ENCODE results near the gene SIN3B. TPM values are rescaled to one million over a fixed set of nuclear protein-coding genes. Genes with fewer than 3 reads are reported as not detected.

Gene SIN3B
- total and polyA plus RNA-seq, 9 of the 15 experiments (the other 6 are each of a cell fraction or from before 2014, with no cell fraction given): 0.51 to 34.2 (median 14.3) TPM

GRCh38 chr19:16895467-16896145, 66.4 kb downstream of the SIN3B start (continued):
- TF ChIP-seq EGR1 (conservative IDR thresholded peaks at IDR 0.05) (peak; percentile 95), TCF7 (IDR thresholded peaks at IDR 0.05; ENCODE audit: borderline replicate concordance) (0 out of 2 replicates have a peak, but pooled peaks have one; percentile 8), POLR2AphosphoS2 (IDR thresholded peaks at IDR 0.05; ENCODE audit: low read length) (peak; percentile 74; the same call in 1 of the 2 replicates), ZNF740 (CRISPR knock-in tag; IDR thresholded peaks at IDR 0.05) (0 out of 2 replicates have a peak, but pooled peaks have one; percentile 10), ZNF740 (tag; IDR thresholded peaks at IDR 0.05) (no peak), ETV6 (IDR thresholded peaks at IDR 0.05; ENCODE audit: borderline replicate concordance in 1 of 2, low read depth in 2 of 2, low read length in 1 of 2) (no peak), ETV6 (CRISPR knock-in tag; IDR thresholded peaks at IDR 0.05; ENCODE audit: borderline replicate concordance) (no peak), POLR2A (conservative IDR thresholded peaks at IDR 0.05) (peak; percentile 54), FOXA1 (IDR thresholded peaks at IDR 0.05; ENCODE audit: borderline replicate concordance) (no peak), NR2C1 (IDR thresholded peaks at IDR 0.05) (no peak), NR2C1 (tag; IDR thresholded peaks at IDR 0.05) (no peak), EWSR1 (IDR thresholded peaks at IDR 0.05; ENCODE audit: borderline replicate concordance, low read depth, partially characterized antibody) (no peak), XRCC4 (IDR thresholded peaks at IDR 0.05; ENCODE audit: extremely low read depth, insufficient read depth, insufficient read length) (no peak), MYNN (IDR thresholded peaks at IDR 0.05) (peak; percentile 62; the same call in 1 of the 2 replicates), MYNN (CRISPR knock-in tag; IDR thresholded peaks at IDR 0.05) (no peak), TRIM24 (IDR thresholded peaks at IDR 0.05) (no peak), ILK (tag; IDR thresholded peaks at IDR 0.05; ENCODE audit: borderline replicate concordance, low read depth) (no peak), SMARCB1 (IDR thresholded peaks at IDR 0.05; ENCODE audit: insufficient read length, low read depth) (peak; percentile 40), NFE2 (IDR thresholded peaks at IDR 0.05; ENCODE audit: low read depth) (peak; percentile 29), RUNX1 (IDR thresholded peaks at IDR 0.05; ENCODE audit: low read depth) (0 out of 2 replicates have a peak, but pooled peaks have one; percentile 5), ZNF444 (CRISPR knock-in tag; IDR thresholded peaks at IDR 0.05) (no peak), ZNF398 (CRISPR knock-in tag; IDR thresholded peaks at IDR 0.05) (no peak), NELFE (IDR thresholded peaks at IDR 0.05; ENCODE audit: insufficient read depth, insufficient read length) (no peak), FOSL1 (tag; conservative IDR thresholded peaks at IDR 0.05) (peak; percentile 44; the same call in 1 of the 2 replicates), CBX5 (IDR thresholded peaks at IDR 0.05; ENCODE audit: borderline replicate concordance, low read depth) (no peak), POLR2G (IDR thresholded peaks at IDR 0.05; ENCODE audit: low read depth, low read length) (0 out of 2 replicates have a peak, but pooled peaks have one; percentile 23)
- TF ChIP-seq, protein P1, sequence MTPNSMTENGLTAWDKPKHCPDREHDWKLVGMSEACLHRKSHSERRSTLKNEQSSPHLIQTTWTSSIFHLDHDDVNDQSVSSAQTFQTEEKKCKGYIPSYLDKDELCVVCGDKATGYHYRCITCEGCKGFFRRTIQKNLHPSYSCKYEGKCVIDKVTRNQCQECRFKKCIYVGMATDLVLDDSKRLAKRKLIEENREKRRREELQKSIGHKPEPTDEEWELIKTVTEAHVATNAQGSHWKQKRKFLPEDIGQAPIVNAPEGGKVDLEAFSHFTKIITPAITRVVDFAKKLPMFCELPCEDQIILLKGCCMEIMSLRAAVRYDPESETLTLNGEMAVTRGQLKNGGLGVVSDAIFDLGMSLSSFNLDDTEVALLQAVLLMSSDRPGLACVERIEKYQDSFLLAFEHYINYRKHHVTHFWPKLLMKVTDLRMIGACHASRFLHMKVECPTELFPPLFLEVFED (CRISPR knock-in tag; conservative IDR thresholded peaks at IDR 0.05): 0 out of 2 replicates have a peak, but pooled peaks have one; percentile 3
